ENCODE results near the gene ATG10.

ATG10 gene

DNA sequence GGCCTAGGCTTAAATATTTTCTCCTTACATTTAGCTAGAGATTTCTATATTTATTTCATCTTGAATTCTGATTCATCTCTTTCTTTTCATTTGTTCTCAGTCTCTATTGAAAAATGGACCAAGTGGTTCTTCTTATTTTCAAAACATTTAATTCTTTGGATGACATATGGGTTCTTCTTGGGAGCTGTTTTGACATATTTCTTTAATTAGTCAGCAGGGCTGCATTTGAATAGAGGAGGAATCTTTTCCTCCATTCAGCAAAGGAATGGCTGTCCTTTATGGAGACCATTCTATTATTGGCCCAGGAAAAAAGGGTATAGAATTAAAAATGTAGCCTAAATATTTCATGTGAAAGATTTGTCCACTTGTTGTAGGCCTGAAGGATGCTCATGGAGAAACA, 196.5 kb downstream of the ATG10 start:
- no peak for DNase-seq

DNA sequence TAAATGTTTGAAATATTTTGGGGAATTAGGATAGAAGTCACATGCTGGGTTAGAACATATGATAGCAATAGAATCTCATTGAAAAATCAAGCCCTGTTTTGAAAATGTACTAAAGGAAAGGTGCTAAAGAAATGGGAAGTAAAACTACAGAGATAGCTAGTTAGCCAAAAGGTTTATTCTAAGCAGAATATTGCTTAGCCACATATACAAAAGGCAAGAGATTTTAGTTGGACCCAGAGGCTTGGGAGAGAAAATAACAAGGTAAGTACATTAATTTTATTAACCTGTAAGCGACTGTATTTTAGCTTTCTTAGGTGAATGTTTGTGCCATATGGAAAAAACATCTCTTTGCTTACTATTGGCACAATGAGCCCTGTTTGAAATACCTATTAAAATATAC, 198.1 kb downstream of the ATG10 start:
- DNase-seq, result no peak

DNA sequence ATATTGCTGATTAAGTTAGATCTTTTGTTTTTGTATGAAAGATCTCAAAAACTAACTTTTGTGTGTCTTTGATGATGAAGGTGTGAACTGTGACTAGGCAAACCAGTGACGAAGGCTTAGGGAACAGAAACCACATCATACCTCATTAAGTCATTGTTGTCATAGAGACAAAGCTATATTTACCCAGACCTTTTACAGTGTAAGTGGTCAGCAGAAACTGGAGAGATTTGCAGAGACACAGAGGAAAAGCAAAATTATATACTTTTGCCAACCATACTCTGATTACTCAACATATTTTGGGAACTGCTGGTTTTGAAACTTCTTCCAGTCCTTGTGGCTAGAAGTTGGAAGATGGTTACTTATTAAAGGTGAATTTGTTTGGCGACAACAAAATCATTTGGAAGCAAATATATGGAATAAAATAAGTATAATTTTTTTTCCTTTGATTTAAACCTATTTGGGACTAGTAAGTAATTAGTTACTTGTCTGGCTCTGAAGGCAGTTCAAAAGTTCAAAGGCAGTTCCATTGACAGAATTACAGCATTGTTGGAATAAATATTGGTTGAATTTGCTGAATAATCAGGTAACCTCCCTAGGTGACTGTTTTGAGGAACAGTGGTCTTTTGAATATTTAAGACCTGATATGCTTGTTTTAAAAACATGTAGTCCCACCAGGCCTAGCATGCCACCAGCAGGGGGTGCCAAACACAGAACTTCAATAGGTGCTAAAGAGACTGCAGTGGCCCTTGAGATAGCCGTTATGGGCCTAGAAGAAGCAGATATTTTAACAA, 202.5 kb downstream of the ATG10 start:
- peak; percentile 46 for DNase-seq

DNA sequence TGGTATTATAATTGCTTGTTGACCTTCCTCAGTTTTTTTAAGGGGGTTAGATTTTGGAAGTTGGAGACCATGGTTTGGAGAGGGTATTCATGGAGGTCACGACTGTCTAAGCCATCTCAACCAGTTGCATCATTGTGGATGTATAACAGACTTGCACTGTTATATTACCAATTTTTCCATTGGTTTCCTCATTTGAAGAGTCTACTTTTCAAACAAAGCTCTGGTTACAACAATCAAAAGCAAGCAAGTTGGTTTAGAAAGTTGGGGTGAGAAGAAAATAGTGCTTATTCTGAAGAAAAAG, 203.0 kb downstream of the ATG10 start:
- no peak for DNase-seq

DNA sequence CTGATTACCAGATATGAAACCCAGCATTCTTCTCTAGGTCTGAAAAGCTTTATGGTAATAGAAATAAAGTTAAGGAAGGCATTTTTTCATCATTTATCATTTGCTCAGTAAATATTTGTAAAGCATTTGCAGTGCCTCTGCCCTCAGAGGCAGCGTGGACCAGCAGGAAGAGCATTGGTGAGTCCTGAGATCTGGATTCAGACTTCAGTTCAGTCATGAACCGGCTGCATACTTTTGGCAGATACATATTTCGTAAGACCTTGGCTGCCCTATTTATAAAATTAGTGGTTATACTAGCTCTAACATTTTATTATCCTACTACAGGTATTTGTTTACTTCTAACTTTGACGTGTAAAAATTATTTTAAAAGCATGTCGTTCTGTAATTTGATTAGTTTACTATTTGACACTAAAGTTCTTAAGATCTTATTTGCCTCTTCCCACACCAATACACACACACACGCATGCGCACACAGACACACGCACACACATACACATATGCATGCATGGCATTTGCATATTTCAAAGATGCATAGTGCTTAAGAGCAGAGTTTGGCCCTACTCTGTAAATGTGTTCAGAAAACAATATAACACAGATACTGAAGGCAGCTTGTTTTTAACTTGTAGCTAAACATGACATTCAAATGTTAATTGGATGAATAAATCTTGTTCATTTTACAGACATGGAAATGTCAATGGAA, 204.4 kb downstream of the ATG10 start:
- no peak for DNase-seq

DNA sequence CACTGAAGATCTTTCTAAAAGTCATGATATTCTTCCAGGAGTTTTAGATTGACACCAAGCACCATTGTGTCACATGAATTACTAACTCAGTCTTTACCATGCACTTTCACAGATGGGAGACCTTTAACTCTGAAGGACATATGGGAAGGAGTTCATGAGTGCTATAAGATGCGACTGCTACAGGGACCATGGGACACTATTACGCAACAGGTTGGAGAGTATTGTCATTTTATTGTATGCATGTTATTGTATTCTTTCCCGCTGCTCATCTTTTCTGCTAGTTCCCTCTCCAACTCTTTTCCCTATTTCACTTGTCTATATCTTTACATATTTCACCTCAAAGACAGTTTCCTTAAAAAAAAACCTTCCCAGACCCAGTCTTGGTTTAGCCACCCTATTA, 206.6 kb downstream of the ATG10 start:
- no peak for DNase-seq

DNA sequence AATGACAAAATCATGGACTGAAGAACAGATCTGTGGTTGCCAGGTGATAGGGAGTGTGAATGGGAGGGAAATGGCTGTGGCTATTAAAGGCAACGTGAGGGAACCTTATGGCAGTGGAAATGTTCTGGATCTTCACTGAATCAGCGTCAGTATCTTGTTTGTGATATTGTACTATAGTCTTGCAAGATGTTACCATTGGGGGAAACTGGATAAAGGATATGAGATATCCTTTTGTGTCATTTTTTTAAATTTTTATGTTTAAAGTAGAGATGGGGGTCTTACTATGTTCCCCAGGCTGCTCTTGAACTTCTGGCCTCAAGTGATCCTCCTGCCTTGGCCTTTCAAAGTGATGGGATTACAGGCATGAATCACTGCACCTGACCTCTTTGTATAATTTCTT, 210.8 kb downstream of the ATG10 start:
- no peak for DNase-seq

DNA sequence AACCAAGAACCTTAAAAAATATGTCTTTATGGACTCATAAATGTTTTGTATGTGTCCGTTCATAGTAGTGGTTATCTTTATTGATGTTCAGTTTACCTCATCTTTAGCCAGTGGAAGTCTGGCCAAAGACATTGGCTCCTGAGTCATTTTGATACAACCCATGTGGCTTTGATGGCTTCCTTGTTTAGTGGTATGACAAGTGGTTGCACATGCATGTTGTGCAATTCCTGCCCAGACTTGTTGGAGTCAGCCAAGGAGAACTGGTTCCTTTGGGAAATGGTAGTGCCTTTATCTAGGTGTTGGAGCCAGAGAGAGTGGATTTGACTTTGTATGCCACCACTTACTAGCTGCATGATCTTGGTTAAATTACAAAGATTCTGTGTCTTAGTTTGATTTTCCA, 212.0 kb downstream of the ATG10 start:
- DNase-seq, result no peak

DNA sequence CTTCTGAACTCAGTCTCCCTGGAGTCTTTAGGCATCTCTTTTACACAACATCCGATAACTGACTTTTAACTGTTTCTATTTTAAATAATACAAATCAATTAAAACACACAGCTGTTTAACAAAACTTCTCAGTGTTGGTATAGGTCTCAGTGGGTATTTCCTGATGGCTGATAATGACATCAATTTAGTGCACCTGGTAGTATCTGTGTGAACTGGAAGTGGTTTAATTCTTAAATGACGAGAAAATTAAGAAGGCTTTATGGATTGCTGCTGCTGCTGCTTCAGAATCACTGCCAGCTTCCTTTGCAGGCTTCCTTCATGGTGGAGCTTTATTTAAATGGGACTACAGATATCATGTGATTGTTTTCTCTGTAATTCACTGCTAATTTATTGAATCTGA, 214.0 kb downstream of the ATG10 start:
- DNase-seq, result no peak

DNA sequence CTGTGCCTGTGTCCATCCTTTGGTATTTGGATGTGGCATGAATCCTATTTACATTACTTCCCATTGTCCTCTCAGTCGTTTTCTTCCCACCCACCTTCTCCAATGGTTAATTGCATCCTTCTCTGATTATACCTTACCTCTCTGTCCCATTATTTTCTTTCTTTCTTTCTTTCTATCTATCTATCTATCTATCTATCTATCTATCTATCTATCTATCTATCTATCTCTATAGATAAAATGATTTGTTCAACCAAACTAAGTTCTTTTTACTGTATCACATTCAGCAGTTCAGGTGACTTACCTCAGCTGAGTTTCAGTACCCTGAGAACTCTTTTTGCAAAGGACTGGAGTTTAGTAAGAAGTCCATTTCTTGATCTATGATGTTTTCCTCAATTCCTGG, 225.7 kb downstream of the ATG10 start:
- no peak for DNase-seq

DNA sequence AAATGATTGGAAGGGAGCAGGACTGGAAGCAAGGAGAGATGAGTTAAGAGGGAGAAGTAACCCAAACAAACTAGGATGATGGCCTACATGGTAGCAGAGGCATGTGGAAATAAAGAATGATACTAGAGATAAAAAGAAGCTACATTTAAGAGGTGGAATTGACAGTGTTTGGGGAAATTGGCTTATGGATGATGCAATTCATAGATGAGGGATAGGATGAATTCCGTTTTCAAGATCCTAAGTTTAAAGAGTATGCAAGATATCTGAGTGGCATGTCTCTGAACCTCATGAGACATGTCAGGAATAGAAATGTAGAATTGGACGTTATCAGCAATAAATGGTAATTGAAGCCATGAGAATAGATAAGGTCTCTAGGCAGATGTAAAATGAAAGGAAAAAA, 232.7 kb downstream of the ATG10 start:
- DNase-seq, result no peak

DNA sequence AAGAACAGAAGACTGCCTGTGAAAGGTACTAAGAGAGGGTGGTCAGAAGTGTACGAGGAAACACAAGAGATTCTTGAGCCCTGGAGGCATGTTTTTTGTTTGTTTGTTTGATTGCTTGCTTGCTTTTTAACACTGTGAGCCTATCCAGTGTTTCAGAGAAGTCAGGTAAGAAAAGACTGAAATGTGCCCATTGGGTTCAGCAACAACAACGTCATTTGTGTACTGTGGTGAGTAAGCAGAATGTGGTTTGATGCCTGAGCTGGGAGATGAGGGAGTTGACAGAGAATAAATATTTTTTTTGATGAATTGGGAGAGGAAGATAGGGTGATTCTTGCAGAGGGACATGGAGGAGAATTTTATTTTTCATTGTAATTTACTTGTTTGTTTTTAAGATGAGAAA, 233.2 kb downstream of the ATG10 start:
- DNase-seq, result no peak

DNA sequence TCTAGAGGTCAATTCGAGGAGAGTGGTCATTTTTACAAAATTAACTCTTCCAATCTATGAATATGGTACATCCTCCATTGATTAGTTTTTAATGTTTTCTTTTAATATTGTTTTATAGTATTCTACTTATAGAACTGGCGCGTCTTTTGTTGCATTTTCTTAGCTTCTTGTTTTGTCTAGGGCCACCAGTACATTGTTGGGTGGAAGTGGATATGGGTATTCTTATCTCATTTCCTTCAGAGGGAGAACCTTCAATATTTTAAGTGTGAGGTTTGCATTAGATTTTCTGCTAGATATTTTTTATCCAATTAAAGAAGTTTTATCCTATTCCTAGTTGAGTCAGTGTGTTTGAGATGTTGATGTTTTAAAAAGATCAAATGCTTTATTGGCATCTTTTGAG, 236.5 kb downstream of the ATG10 start:
- DNase-seq, result no peak

DNA sequence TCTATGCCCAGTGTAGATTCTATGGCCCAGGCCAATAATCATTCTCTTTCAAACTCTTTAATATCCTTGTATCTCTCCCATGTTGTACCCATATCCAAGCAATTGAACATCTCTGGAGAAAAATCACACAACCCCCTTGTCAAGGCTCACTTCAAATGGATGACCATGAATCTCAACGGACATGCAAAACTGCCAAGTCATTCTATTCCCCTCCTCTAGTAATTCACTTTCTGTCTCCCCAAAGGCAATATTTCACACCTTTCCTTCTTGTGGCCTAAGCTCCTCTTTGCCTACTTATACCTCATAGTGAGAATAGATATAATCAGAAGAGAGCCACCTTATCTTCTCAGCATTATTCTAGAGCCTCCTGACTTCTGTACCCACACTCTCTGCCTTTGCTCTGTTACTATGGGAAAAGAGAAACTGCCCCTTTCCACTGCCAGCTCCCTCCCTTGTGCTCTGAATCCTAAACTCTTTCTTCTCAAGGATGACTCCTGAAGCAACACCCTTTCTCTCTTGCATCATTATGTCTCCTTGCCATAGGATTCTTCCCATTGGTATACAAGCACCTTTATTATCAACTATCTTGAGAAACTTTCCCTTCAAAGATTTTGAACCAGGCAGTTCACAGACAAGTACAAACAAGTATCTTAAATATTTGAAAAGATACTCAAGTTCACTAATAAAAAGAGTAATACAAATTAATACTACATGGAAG, 240.2 kb downstream of the ATG10 start:
- no peak for DNase-seq

DNA sequence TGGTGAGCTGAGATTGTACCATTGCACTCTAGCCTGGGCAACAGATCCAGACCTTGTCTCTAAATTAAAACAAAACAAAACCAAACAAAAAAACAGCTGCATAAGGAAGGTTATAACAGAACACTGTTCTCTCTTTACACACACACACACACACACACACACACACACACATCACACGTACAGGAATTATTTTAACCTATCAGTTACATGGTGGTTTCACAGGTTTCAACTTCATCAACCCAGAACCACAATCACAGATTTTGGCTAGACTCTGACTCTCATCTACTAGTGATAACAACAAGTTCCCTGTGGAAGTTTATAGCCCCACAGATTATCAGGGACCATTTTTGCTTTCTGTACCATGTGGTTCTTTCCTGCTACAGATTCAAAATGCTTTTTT, 246.1 kb downstream of the ATG10 start:
- DNase-seq, result no peak

DNA sequence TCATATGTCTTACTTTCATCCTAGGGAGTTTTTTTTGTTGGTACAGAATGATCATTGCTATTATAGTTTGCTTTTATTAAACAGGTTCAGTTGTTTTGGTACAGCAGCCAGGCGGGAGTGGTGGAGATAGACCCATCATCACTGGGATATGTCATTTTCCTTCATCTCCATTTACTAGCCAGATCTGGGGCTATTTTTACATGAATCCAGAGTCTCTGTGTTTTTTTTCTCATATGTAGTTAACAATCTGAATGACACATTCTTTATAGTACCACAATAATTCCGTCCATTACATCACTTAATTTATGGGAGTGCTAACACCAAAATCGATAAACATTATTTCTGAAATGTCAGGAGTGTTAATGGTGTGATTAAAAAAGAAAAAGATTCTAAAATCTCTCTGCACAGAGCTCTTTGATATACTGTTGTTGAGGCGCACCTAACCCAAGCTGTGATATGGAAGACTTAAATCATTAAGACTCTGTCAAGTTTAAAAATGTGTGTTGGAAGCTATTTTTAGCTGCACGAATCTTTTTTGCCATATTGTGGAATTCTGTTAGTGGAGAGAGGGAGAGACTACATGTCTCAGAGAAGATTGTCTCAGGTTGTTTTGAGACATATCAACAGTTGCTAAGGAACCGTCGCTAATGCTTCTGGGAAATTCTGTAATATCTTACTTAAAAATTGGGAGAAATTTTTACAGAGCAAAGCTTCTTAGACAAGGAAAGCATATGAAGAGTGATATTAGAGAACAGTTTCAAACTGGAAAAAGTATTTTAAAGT, 246.7 kb downstream of the ATG10 start:
- no peak for DNase-seq

DNA sequence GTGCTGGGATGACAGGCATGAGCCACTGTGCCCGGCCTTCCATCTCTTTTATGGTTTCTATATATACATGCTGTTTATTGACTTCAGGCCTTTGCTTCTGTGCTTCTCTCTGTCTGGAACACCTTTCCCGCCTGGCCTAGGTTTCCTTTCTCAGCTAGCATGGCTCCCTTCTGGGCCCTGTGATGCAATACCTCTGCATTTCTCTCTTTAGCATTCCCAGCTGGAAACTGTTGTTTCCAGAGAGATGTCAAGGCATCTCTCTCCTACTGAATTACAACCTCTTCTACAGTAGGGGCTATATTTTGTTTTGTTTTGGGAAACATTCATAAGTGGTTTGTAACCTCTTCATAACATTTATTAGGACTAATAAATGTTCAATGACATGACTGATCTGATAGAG, 249.2 kb downstream of the ATG10 start:
- DNase-seq, result no peak

DNA sequence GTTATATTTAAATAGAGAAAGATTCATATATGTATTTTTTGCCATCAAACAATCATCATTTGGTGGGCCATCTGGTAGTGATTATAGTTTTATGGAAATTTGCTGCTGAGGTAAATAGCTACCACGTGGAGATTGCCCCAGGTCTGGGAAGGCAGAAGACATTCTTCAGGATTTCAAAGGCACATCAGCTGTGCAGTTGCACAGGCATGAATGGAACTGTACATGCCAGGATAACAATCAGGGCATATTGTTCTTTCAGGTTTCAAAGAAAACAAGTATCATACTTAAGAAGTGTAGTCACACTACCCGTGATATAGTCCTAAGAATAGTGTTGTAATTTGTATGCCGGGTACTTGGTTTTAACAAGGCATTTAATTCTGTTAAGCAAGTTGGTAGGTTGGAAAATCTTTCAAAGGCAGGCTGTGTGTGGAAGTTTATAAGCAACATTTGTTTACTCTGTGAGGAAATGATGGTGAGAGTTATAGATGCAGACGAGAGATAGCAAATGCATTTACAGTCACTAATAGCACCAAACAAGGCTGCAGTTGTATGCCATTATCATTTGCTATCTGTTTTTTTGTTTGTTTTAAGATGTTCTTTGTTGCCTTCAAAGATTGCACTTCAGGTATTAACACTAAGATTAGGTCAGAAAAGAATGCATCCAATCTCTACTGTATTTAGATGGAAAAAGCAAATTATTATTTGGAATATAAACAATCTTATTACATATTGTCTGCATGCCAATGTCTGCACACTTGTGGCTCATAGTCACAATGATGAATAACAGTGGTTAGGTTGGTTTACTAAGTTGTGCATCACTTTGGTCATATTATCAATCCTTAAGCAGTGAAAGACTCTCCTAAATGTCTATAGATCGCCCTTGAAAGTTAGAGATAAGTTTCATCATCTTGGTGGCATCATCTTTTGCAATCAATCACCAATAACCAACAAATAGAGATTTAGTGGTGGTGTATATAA, 251.1 kb downstream of the ATG10 start:
- no peak for DNase-seq

DNA sequence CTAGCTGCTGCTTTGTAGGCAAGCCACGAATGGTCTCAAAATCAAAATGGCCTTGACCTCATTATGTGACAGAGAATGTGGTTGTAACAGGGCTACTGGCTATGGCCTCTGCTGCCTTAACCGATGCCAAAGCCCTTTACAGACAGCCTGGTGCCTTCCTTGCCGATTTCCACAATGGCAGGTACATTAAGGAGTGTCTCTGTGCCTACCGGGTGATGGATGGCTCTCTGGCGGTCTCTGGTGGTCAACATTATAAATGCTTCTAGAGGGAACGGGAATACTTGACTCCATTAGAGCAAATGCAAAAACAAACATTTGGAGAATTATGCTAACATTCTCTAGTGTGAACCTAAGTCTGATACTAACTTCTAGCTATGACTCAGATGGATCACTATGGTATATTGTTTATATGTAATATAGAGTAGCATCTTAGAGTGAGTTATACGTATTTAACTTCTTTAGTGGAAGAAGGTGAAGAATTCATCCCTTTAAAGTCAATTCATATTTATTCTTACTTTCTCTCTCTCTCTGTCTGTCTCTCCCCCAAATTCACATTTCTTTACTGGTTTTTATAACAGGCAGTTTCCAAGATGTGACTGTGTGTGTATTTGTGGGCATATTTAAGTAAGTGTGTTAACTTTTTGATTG, 253.8 kb downstream of the ATG10 start:
- DNase-seq, result peak; percentile 59

DNA sequence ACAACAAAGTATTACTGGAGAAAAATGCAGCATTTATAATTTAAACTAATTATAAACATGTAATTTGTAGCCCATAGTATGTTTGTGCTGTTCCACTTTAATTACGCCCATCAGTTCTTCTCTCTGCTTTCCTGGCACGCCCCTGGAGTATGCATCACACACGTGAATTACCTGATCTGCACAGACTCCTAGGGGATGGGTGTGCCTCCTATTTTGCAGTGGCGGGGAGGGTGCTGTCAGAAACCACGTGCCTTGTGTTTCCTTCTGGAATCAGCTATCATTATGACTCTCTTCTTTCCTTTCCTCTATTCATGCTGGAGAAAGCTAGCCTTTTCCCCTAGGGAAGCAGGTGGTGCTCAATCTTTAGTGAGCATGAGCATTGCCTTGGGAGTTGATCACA, 263.1 kb downstream of the ATG10 start:
- no peak for DNase-seq

DNA sequence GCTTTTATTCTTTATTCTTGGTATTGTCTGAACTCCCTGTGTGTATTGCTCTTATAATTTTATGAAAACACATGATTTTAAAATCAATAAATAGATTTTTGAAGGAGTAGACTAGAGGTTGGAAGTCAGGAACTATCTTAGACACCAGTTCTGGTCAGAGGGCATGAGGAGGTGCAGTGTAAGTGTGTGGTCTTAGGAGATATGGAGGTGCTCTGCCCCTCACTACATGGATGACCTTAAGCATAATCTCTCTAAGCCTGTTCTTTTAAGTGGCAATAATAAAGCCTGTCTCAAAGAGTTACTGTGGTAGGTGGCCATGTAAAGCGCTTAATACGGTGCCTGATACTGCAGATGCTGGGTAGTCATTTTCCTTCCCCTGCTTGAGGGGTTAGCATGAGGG, 272.3 kb downstream of the ATG10 start:
- DNase-seq, result no peak

Data from activated gamma-delta T cell treated with Interleukin-2 at 50 U/mL for 16 hours (primary cell).